HG03025 (cell line): ENCODE measurements around the gene KMT2B.

Experiments used
- ATAC-seq: cut with Tn5 transposase; IDR thresholded peaks from one replicate; pipeline ENCODE4 v1.9.1; 2021; ENCODE audit warnings: mild to moderate bottlenecking, moderate library complexity; ENCODE audit not compliant: unreplicated experiment, low FRiP score

The KMT2B gene

DNA sequence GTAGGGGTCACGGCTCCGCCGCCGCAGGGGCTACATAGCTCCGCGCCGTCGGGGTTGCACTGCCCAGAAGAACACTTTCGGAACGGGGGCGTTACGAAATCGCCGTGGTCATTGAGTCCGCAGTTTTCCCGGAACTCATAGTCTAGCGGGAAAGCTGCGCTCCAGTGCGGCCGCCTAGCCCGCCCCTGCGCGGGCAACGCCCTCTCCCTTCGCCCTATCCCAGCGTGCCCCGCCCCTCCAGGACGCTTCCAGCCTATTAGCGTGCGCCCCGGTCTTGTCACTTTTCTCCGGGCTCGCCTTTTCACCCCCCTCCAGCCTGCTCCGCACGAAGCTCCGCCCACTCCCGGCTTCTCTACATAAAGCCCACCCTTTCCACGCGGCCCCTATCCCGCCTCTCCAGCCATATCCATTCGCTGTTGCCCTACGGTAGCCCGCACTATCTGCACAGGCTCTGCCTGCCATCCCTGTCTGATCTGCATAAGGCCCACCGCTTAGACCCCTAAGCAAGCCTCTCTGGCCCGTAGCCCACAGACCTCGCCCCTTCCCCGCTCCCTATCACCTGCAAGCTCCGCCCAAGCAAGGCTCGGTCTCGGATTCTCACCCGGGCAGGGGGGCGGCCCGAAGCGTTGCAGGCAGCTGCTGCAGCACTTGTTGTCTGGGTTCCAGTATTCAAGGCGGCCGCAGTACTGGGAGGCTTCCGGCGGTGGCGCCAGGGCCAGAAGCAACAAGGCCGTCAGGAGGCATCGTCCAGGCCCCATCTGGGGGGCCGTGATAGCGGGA is 22.8 kb downstream of the KMT2B start:
- peak; percentile 42 for ATAC-seq

DNA sequence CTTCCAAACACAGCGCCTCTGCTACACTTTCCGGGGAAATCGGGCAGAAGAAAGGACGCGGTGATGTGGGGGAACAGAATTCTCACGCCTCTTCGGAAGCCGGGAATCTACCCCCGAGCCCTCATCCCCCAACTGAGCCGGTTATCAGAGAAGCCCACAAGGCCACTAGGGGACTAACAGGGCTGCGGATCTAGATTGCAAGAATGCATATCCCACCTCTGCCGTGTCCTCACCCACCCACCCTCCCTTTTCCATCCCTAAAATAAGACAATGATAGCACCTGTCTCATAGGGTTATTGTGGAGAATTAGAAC is 23.4 kb downstream of the KMT2B start:
- no peak for ATAC-seq

DNA sequence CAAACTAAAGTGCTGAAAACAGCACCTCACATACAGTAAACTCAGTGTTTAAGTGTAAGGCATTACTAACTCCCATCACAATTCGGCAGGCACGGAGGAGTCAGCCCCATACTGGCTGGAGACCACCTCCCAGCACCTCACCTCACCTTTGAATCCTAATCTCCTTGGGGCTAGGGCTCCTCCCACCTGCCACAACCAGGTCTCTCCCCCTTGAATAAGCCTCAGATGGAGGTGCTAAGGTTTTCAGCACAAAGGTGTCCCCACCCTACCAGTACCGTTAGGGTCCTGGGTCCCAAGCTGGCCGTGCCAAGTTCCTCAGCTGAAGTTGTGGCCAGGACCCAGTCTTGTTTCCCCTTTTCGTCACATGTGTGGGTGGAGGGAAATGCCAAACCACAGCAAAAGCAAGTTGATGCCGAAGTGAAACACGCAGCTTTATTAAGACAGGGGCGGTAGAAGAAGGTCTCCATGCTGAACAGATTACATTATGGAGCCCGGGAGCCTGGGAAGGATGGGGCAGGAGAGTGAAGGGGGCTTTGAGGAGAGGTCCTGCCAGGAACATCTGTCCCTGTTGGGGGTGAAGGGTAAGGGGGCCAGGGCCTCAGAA is 24.4 kb downstream of the KMT2B start, which contains the start of gene IGFLR1:
Gene IGFLR1 (minus strand): TSS at position 332 of the 604 bp plus-strand sequence. CDS start 1,272 bp downstream, outside the sequence.
- no peak for ATAC-seq

DNA sequence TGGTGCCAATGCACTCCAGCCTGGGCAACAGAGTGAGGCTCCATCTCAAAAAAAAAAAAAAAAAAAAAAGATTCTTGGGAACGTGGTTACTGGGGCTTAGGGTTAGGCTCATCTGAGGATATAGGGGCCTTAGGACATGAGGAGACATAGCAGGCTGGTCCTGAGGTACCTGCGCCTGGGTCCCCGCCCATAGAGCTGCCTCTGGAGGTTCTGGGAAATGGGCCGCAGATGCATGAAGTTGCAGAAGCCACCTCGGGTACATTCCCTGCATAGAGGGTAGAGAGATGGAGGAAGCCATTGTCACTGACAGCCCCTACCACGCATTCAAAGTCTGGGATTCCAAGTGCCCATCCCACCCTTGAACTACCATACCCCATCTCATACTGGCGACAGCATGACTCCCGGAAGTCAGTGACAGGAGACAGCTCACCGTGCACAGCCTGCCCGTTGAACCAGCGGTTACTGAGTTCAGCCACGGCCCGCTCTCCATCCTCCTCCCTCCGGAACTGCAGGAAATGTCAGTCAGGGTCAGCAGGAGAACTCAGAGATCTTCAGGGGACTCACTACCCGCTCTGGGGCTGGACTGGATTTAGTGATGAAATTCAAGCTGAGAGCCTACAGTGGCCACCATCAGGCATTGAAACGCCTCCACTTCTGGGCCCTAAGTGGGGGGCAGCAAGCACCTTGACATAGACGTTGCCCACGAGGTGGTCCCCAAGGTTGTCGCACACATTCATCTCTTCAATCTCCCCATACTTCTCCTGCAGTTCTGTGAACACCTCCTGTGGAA is 26.0 kb downstream of the KMT2B start:
- ATAC-seq = no peak

DNA sequence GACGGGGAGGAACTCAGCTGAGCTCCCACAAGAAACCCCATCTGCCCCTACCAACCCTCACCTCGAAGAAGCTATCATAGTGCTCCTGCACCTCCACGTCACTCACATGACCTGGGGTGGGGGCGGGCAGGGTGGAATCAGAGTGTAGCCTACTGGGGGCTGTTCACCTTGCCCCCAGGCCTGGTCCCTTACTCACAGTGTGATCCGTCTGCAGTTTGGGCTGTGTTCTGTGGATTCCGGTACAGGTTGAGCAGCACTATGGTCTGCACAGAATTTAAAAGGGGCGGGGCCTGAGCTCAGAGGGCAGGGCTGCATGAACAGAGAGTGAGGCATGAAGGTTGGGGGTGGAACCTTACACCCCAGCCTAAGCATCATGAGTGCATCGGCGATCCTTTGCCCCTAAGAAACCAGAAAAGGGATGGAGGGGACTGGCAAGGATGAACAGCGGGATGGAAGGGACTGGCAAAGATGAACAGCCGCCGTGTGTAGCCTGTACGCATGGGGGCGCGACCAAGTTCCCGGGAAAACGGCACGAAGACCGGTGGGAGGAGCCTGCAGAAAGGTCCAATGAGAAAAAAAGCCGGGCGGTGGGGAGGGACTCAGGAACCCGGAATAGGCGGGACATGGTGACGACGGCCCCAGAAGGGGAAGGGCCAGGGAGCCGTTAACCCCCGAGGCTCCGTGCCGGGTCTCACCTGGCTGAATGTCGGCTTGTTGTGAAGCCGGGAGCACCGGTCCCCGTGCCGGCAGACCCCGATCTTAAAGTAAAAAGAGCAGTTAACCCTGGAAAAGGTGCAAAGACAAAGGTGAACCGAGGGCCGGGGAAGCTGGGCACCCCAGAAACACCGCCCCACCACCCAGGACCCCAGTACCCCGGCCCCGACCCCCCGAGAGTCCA is 26.9 kb downstream of the KMT2B start:
- ATAC-seq = peak; percentile 46

DNA sequence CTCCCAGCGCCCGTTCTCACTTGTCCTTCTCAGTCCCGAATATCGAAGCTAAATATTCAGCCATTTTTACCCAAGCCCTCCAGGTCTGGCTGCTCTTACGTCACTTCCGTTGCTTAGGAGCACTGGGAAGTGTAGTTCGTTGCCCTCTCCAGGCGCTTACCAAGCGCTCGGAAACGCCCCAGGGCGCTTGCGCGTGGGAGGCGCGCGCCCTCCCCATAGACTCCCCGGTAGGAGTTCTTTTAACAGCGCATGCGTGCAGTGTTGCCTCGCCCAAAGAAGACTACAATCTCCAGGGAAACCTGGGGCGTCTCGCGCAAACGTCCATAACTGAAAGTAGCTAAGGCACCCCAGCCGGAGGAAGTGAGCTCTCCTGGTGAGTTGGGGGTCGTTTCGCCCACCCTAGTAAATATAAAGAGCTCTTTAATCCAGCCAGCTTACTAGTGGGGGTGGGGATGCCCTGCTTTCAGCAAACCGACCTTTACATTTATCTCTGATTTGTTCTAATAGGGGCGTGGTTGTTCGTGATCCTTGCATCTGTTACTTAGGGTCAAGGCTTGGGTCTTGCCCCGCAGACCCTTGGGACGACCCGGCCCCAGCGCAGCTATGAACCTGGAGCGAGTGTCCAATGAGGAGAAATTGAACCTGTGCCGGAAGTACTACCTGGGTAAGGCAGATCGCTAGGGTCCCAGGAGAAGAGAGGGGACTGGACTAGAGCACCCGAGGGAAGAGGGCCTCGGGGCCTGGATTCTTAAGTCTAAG is 27.7 kb downstream of the KMT2B start, which contains the start of the genes PSENEN and U2AF1L4:
Gene PSENEN (plus strand): TSS at position 324 of the 759 bp plus-strand sequence. CDS start 280 bp downstream, at position 604.
Gene U2AF1L4 (minus strand): TSS at position 91 of the 759 bp plus-strand sequence. CDS start 27 bp downstream, at position 64.
- ATAC-seq = peak; percentile 37

DNA sequence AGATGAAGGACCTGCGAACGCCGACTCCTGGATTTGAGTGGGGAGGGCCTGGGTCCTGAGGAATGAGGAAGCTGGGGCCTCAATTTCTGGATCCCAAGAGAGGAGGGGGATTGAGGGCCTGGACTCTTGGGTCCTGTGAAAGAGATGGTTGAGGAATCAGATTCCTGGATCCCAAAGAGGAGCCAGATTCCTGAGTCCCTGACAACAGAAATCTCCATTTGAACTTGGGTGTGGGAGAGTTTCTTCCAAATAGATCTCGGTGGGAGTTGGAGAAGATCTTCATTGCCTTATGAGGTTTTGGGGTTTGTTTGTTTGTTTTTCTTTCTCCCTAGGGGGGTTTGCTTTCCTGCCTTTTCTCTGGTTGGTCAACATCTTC is 28.3 kb downstream of the KMT2B start:
- no peak for ATAC-seq

DNA sequence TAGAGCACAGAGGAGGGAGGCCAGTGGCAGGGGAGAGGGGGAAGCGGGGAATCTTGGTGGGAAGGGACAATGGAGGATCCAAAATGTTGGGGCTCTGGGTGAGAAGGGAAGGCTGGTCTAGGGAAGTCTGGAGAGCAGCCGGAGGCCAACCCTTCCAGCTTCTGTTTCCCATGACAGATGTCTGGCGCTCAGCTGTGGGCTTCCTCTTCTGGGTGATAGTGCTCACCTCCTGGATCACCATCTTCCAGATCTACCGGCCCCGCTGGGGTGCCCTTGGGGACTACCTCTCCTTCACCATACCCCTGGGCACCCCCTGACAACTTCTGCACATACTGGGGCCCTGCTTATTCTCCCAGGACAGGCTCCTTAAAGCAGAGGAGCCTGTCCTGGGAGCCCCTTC is 28.7 kb downstream of the KMT2B start:
- no peak for ATAC-seq

DNA sequence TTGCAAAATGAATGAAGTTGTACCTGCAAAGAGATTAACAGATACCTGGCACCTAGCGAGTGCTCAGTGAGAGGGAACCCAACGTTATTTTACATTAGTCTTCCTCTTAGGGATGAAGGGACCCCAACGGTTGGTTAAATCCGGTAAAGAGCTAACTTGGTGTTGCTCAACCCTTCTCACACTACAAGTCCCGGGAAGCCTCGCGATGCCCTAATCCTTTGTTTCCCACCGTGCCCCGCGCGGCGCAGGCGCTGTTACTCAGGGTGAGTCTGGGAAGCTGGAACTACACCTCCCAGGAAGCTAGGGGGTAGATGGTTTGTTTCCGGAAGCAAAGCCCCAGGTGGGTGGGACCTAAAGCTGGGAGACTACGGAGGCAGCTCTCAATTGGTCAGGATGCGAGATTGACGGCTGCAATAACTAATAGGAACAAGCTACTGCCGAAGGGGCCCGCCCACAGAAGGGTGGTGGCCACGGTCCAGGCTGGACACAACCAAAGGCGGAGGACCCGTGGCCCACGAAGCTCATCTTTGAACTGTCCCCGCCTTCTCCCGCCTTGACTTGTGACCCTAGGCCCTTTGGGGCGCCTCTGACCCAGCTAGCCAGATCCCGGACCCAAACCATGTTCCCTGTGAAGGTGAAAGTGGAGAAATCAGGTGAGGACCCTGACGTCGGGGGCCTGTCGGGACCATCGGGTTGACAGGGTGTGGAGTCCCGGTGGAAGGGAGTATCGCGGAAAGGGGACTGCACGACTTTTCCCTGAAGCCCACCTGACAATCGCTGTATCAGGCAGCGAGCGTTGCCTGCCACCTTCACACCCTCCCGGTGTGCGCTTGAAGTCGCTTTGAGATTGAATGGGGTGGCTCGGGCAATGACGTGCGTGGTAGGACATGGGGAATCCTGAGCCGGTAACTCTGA is 30.6 kb downstream of the KMT2B start, which contains the start of gene LIN37:
Gene LIN37 (plus strand): TSS at position 471 of the 915 bp plus-strand sequence. CDS start 149 bp downstream, at position 620.
- ATAC-seq = peak; percentile 46

DNA sequence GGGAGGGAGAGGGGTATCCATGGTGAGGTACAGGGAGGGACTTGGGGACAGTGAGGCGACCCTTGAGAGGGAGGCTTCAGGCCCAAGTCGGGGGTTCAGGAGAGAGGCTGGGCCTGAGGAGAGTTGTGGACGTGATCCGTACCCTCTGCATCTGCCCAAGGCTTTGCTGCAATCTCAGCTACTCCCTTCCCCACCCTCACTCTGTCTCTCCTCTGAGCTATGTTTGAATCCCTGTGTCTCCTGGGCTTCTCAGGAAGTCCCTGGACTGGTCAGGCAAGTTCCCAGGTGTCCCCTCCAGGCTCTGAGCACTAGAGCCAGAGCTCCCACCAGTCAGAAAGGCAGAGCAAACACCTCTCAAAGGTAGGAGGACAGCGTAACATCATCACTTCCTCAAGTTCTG is 32.4 kb downstream of the KMT2B start:
- no peak for ATAC-seq

DNA sequence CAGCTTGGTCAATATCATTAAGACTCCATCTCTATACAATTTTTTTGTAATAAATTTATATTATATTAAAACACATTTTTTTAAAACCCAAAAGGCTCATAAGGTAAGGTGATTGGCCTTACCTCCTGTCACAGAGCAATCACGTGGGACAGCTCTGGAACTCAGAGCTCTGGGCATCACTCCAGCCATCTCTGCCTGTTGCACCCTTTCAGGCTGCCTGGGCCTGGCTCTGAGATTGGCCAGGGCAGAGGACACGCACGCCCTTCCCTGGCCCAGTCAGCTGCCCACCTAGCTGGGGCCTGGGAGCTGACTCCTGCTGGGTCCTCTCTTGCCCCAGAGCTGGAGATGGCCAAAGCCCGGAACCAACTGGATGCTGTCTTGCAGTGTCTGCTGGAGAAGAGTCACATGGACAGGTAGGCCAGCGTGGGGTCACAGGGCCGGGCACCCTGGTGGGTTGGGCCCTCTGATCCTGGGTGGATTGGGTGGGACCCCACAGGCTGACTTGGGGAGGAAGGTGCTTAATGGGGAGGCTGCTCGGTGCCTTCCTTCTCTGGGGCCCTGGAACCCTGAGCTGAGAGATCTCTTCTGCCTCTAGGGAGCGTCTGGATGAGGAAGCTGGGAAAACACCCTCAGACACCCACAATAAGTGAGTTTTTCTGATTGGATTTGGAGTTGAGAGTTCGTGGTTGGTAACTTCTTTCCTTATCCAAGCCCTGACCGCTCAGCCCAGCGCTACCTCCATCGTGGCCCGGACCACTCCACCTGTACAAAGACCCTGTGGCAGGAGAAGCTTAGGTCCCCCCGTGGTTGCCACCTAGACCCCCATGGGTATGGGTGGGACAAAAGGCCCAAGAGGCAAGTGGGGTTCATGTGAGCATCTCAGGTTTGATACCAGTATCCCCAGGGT is 34.3 kb downstream of the KMT2B start:
- ATAC-seq = no peak

DNA sequence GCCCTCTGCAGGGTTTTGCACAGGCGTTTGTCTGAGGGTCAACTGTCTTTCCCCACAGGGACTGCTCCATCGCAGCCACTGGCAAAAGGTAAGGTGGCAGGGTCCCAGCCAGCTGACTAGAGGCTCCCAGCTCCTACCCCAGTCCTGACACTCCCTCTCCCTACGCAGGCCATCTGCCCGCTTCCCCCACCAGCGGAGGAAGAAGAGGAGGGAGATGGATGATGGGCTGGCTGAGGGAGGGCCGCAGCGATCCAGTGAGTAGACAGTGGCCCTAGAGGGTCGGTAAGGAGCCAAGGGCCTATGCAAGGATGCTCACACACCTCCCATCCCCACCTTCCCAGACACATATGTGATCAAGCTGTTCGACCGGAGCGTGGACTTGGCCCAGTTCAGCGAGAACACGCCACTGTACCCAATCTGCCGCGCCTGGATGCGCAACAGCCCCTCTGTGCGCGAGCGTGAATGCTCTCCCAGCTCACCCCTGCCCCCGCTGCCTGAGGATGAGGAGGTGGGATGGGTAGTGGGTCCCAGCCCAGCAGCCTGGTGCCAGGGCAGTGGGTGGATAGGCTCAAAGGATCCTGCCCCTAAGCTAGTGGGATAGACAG is 35.0 kb downstream of the KMT2B start:
- no peak for ATAC-seq

DNA sequence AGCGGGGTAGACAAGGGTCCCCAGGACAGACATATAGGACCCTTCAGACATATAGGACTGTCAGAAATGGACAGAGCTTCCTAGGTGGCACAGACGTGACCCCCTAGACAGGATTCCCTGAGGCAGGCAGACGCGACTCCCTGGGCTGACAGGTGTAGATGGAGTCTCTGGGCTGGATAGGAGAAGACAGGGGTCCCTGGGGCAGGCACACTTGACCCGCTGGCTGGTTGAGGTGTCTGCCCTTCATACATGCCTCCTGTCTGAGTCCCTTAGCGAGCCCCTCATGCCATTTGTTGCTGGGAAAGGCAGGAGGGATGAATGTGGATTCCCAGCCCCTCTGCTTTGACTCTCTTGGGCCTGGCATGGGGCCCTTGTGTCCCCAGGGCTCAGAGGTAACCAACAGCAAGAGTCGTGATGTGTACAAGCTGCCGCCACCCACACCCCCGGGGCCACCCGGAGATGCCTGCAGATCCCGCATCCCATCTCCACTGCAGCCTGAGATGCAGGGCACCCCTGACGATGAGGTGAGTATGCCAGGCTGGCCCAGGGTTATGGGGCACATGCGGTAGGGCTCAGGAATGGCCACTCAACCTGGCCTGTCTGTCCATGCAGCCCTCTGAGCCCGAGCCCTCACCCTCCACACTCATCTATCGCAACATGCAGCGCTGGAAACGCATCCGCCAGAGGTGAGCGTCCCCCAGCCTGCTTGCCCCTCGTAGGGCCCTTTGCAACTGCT is 36.0 kb downstream of the KMT2B start:
- no peak for ATAC-seq

DNA sequence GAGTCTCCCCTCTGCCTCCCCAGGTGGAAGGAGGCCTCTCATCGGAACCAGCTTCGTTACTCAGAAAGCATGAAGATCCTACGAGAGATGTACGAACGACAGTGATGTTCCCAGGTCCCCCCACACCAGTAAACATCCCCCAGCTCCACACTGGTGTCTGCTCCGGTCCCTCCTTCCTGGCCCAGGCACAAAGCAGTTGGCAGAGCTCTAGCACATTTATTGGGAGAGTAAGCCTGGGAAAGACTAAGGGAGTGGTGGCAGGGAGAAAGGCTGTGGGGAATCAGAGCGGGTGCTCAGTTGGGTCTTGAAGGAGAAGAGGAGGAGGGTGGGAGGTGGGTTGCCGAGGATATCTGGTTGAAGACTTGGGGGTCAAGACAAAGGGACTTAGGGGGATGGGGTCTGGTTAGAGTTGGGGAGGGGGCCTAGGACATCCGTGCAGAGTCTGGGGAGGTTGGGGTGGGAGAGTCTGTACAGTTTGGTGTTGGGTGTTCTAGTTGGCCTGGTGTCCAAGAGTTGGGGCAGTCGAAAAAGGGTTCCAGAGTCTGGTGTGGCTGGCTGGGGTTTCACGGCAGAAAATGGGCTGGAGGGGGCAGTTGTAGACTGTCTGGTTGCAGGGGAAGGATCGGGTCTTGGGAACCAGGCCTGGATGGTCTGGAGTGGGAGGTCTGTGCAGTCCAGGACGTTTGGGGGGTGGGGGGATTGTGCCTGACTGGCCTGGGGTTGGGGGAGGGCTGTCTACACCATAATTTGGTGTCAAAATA is 36.7 kb downstream of the KMT2B start:
- ATAC-seq = no peak

DNA sequence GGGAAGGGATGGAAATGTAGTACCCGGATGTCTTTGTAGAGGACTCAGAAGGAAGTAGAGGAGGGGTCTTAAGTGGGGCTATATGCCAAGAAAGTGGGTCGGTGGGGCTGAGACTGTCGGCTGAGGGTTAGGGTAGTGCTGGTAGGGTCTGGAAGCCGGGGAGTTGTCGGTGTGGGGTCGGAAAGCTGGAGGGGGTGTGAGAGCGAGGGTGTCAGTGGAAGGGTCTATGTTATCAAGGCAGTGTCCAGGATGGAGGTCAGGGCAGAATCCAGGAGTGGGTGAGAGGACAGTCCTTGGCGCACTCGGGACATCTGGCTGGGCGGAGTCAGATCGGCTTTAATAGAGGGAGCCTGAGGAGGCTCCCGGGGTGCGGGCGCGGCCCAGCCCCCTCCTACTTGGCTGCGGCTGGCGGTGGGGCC is 37.3 kb downstream of the KMT2B start:
- no peak for ATAC-seq
